ENCODE data around the gene C13orf42.
"Not testable (repeated sequence)": the region's sequence is repeated elsewhere in the genome, so short reads cannot be mapped to it uniquely, and the experiment has no call there.

The C13orf42 gene

GRCh38 chr13:51111174-51111573 lies at the start of gene C13orf42:
Gene C13orf42 (minus strand): TSS chr13:51111274. CDS start chr13:51111209, 65 bp downstream.
- no peak for DNase-seq

- DNase-seq = no peak
Observed at GRCh38 chr13:51158880-51159518, 47.9 kb upstream of the C13orf42 start.

- DNase-seq = no peak
Observed at GRCh38 chr13:51158365-51158764, 47.3 kb upstream of the C13orf42 start.

- no peak for DNase-seq
Observed at GRCh38 chr13:51156648-51157047, 45.6 kb upstream of the C13orf42 start.

- no peak for DNase-seq
Observed at GRCh38 chr13:51155776-51156515, 44.9 kb upstream of the C13orf42 start.

- DNase-seq = no peak
Observed at GRCh38 chr13:51155161-51155560, 44.1 kb upstream of the C13orf42 start.

- no peak for DNase-seq
Observed at GRCh38 chr13:51154029-51154555, 43.0 kb upstream of the C13orf42 start.

- no peak for DNase-seq
Observed at GRCh38 chr13:51153527-51153926, 42.5 kb upstream of the C13orf42 start.

- DNase-seq = no peak
Observed at GRCh38 chr13:51152701-51153100, 41.6 kb upstream of the C13orf42 start.

- no peak for DNase-seq
Observed at GRCh38 chr13:51151463-51151862, 40.4 kb upstream of the C13orf42 start.

- DNase-seq = peak; percentile 54
Observed at GRCh38 chr13:51148952-51149573, 38.0 kb upstream of the C13orf42 start.

GRCh38 chr13:51148223-51148951 lies 37.3 kb upstream of the C13orf42 start:
- peak; percentile 80 for DNase-seq

GRCh38 chr13:51147732-51148131 lies 36.7 kb upstream of the C13orf42 start:
- DNase-seq = no peak

GRCh38 chr13:51146667-51147066 lies 35.6 kb upstream of the C13orf42 start:
- no peak for DNase-seq

- DNase-seq = no peak
Observed at GRCh38 chr13:51137250-51137649, 26.2 kb upstream of the C13orf42 start.

GRCh38 chr13:51136276-51136980 lies 25.4 kb upstream of the C13orf42 start:
- no peak for DNase-seq

GRCh38 chr13:51134763-51135365 lies 23.8 kb upstream of the C13orf42 start:
- no peak for DNase-seq

GRCh38 chr13:51130348-51130747 lies 19.3 kb upstream of the C13orf42 start:
- no peak for DNase-seq

- peak; percentile 50 for DNase-seq
Observed at GRCh38 chr13:51125495-51126226, 14.6 kb upstream of the C13orf42 start.

GRCh38 chr13:51122868-51123566 lies 11.9 kb upstream of the C13orf42 start:
- DNase-seq = no peak

GRCh38 chr13:51120873-51121272 lies 9.8 kb upstream of the C13orf42 start:
- not testable (repeated sequence) for DNase-seq

Measured in NCI-H345 (cell line).